ENCODE data around the gene KCNJ4. TPM values are rescaled to one million over a fixed set of nuclear protein-coding genes. Genes with fewer than 3 reads are reported as not detected.
A peak's percentile ranks its signal among the peaks of the same experiment; 100 is the strongest.
"Not testable (repeated sequence)": the region's sequence is repeated elsewhere in the genome, so short reads cannot be mapped to it uniquely, and the experiment has no call there.

Gene KCNJ4
- total and polyA plus RNA-seq, 5 experiments from 2014 or later = not detected

- DNase-seq, H3K9me3 Mint-ChIP-seq, H3K36me3 Mint-ChIP-seq, POLR2A ChIA-PET, H3K27me3 Mint-ChIP-seq, ATAC-seq: not testable (repeated sequence)
- peaks cover 0 to 57% (median 24%) of the 10 kb centered on the region in 4 donors for H3K4me1 Mint-ChIP-seq
- H3K4me3 Mint-ChIP-seq = peak overlapping the region; percentile 58 to 87 (median 78)
- peak overlapping the region in 7 of 10 donors; percentile 14 to 84 (median 65) for H3K27ac Mint-ChIP-seq
These were observed 58.4 kb downstream of the KCNJ4 start for GRCh38 chr22:38396440-38397069.

GRCh38 chr22:38395944-38396343 is 59.1 kb downstream of the KCNJ4 start:
- ATAC-seq = peak; percentile 9 to 22
- Mint-ChIP-seq H3K27ac (peak overlapping the region in 4 of 10 donors; percentile 14 to 81 (median 31)), H3K4me1 (peaks cover 0 to 59% (median 24%) of the 10 kb centered on the region in 4 donors), H3K4me3 (peak overlapping the region in 8 of 10 donors; percentile 42 to 87 (median 80))
- H3K27me3 Mint-ChIP-seq, DNase-seq, POLR2A ChIA-PET, H3K36me3 Mint-ChIP-seq, H3K9me3 Mint-ChIP-seq: not testable (repeated sequence)

- POLR2A ChIA-PET, ATAC-seq, H3K36me3 Mint-ChIP-seq, H3K27me3 Mint-ChIP-seq, DNase-seq, H3K9me3 Mint-ChIP-seq: not testable (repeated sequence)
- H3K27ac Mint-ChIP-seq = peak overlapping the region in 4 of 10 donors; percentile 6 to 59 (median 44)
- peak overlapping the region in 1 of 10 donors; percentile 81 for H3K4me3 Mint-ChIP-seq
- H3K4me1 Mint-ChIP-seq = peaks cover 0 to 62% (median 24%) of the 10 kb centered on the region in 4 donors
These were observed 59.9 kb downstream of the KCNJ4 start for GRCh38 chr22:38394929-38395624.

GRCh38 chr22:38389428-38389818 is 65.6 kb downstream of the KCNJ4 start:
- H3K36me3 Mint-ChIP-seq, H3K4me3 Mint-ChIP-seq, H3K9me3 Mint-ChIP-seq, H3K27ac Mint-ChIP-seq, ATAC-seq, DNase-seq, H3K27me3 Mint-ChIP-seq, POLR2A ChIA-PET: not testable (repeated sequence)
- peaks cover 0 to 50% (median 6%) of the 10 kb centered on the region in 4 donors for H3K4me1 Mint-ChIP-seq

- not testable (repeated sequence) for H3K27ac Mint-ChIP-seq
- H3K4me1 Mint-ChIP-seq = peaks cover 0 to 44% (median 6%) of the 10 kb centered on the region in 4 donors
These were observed 66.2 kb downstream of the KCNJ4 start for GRCh38 chr22:38388506-38389427.

GRCh38 chr22:38386918-38387317 is 68.1 kb downstream of the KCNJ4 start:
- H3K9me3 Mint-ChIP-seq, ATAC-seq, H3K27me3 Mint-ChIP-seq, POLR2A ChIA-PET, DNase-seq, H3K4me3 Mint-ChIP-seq, H3K36me3 Mint-ChIP-seq: not testable (repeated sequence)
- peaks cover 0 to 31% (median 0%) of the 10 kb centered on the region in 4 donors for H3K4me1 Mint-ChIP-seq
- H3K27ac Mint-ChIP-seq = peak overlapping the region in 1 of 10 donors; percentile 51

More at GRCh38 chr22:38388506-38389427, 66.2 kb downstream of the KCNJ4 start:
- ATAC-seq, H3K4me3 Mint-ChIP-seq, DNase-seq, H3K36me3 Mint-ChIP-seq, H3K9me3 Mint-ChIP-seq, POLR2A ChIA-PET, H3K27me3 Mint-ChIP-seq: not testable (repeated sequence)

GRCh38 chr22:38383417-38383816 is 71.6 kb downstream of the KCNJ4 start:
- no peaks in the 10 kb centered on the region for H3K9me3 Mint-ChIP-seq
- peaks cover 0 to 11% (median 0%) of the 10 kb centered on the region in 4 donors for H3K4me1 Mint-ChIP-seq

GRCh38 chr22:38381371-38381770 is 73.6 kb downstream of the KCNJ4 start:
- ATAC-seq, H3K4me3 Mint-ChIP-seq, H3K27me3 Mint-ChIP-seq, DNase-seq, H3K4me1 Mint-ChIP-seq, H3K27ac Mint-ChIP-seq, POLR2A ChIA-PET, H3K36me3 Mint-ChIP-seq, H3K9me3 Mint-ChIP-seq: not testable (repeated sequence)

More at GRCh38 chr22:38383417-38383816, 71.6 kb downstream of the KCNJ4 start:
- no peak overlapping the region for H3K27ac Mint-ChIP-seq
- H3K4me3 Mint-ChIP-seq = no peak overlapping the region
- no peak for ATAC-seq
- POLR2A ChIA-PET = no interaction called here
- peaks cover 0 to 5% (median 2%) of the 10 kb centered on the region in 3 donors for H3K36me3 Mint-ChIP-seq
- H3K27me3 Mint-ChIP-seq = peaks cover 0 to 7% (median 0%) of the 10 kb centered on the region in 5 donors
- DNase-seq = no peak

Other genes starting within 250 kb of the KCNJ4 start
- gene TMEM184B, start 182.2 kb downstream of the KCNJ4 start, total RNA-seq = 10 to 100 TPM; 25.5 to 26.8 TPM
- gene TMEM184B, start 182.2 kb downstream of the KCNJ4 start, polyA plus RNA-seq = 10 to 100 TPM in 1 of 3 donors, 1 to 10 TPM in 2; 5.1 to 13.0 (median 5.4) TPM
- 100 to 1,000 TPM; 113 to 116 TPM for gene CSNK1E, start 137.8 kb downstream of the KCNJ4 start, total RNA-seq
- gene CSNK1E, start 137.8 kb downstream of the KCNJ4 start, polyA plus RNA-seq = 10 to 100 TPM in 2 of 3 donors, 1 to 10 TPM in 1; 9.1 to 16.1 (median 15.0) TPM
- gene KDELR3, start 12.9 kb upstream of the KCNJ4 start, total RNA-seq = not detected
- gene KDELR3, start 12.9 kb upstream of the KCNJ4 start, polyA plus RNA-seq = under 1 TPM in 2 of 3 donors, not detected in 1; 0.11 to 0.28 TPM
- 1,000 to 10,000 TPM; 1,031 to 1,044 TPM for gene DDX17, start 51.1 kb upstream of the KCNJ4 start, total RNA-seq
- 10 to 100 TPM; 27.3 to 38.7 (median 28.2) TPM for gene DDX17, start 51.1 kb upstream of the KCNJ4 start, polyA plus RNA-seq
- under 1 TPM in 1 of 2 experiments, not detected in 1; 0.73 TPM for gene DMC1, start 115.0 kb upstream of the KCNJ4 start, total RNA-seq
- not detected for gene DMC1, start 115.0 kb upstream of the KCNJ4 start, polyA plus RNA-seq
- gene FAM227A, start 201.2 kb upstream of the KCNJ4 start, total RNA-seq = under 1 TPM; 0.29 to 0.96 TPM
- not detected for gene FAM227A, start 201.2 kb upstream of the KCNJ4 start, polyA plus RNA-seq
- gene CBY1, start 201.4 kb upstream of the KCNJ4 start, total RNA-seq = 10 to 100 TPM; 33.2 to 36.7 TPM
- gene CBY1, start 201.4 kb upstream of the KCNJ4 start, polyA plus RNA-seq = 10 to 100 TPM in 2 of 3 donors, 1 to 10 TPM in 1; 4.3 to 11.6 (median 11.2) TPM
- 10 to 100 TPM; 56.1 to 60.9 TPM for gene TOMM22, start 226.8 kb upstream of the KCNJ4 start, total RNA-seq
- gene TOMM22, start 226.8 kb upstream of the KCNJ4 start, polyA plus RNA-seq = 10 to 100 TPM; 67.2 to 79.3 (median 75.9) TPM
- 10 to 100 TPM; 50.5 to 52.6 TPM for gene JOSD1, start 245.7 kb upstream of the KCNJ4 start, total RNA-seq
- gene JOSD1, start 245.7 kb upstream of the KCNJ4 start, polyA plus RNA-seq = 1 to 10 TPM; 6.7 to 8.2 (median 7.8) TPM

All from naive thymus-derived CD8-positive, alpha-beta T cell (primary cell).